Suprapubic skin (tissue), 3 donors: ENCODE measurements around the gene CNTN2.

Source experiments
- EP300 ChIP-seq: sonication (generic); formaldehyde crosslinking; IDR thresholded peaks from one replicate; pipeline ENCODE4 v1.6.1; 2017; ENCODE audit warnings: antibody characterized with exemption
- POLR2A ChIP-seq, 2 donors: fragments of 450-650 bp; IDR thresholded peaks; one replicate each; pipeline ENCODE4 v1.6.1; 2017; ENCODE audit warnings: antibody characterized with exemption in 2 of 2, mild to moderate bottlenecking in 2 of 2, moderate library complexity in 2 of 2
- TF ChIP-seq, protein P1 (sequence below), 2 donors: fragments of 200-600 bp in 1 of 2; fragments of 450-650 bp in 1 of 2; sonication (generic) in 1 of 2; IDR thresholded peaks; one replicate each; pipeline ENCODE4 v1.5.1; 2016 to 2019; ENCODE audit warnings: antibody characterized with exemption in 2 of 2, mild to moderate bottlenecking in 1 of 2, moderate library complexity in 1 of 2

DNA sequence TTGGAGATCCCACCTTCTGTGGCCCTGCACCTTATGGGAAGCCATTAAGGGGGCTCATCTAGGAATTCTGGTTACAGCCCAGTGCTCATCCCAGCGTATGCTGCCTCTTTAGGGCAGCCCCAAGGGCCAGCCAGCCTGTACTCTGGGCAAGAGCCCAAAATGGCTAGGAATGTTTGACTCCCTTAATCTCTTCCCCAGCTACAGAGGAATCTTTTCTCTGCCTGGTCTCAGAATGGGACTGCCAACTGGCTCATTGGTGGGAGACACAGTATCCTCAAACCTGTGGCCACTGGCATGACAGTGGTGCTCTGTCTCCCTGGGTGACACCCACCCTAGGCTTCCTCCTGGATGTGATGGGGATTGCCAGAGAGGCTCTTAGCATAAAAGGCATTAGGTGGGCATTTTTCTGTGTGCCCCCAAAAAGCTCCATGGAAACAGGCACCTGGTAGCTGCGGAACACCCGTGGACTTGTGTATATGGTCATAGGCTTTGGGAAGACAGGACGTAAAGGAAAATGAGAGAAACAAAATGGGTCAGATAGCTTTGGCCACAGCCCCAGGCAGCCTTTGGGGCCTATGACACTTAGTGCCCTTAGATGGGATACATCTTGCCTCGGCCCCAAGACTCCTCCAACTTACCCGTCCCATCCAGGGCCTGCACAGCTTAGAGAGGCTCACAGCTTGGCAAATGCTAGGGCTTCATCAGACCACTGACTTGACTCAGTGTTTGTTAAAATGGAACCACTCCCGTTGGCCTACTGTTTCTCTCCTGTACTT is 34.3 kb downstream of the CNTN2 start:
- TF ChIP-seq EP300 (no peak), POLR2A (IDR thresholded peaks at IDR 0.05) (no peak)
- TF ChIP-seq, protein P1, sequence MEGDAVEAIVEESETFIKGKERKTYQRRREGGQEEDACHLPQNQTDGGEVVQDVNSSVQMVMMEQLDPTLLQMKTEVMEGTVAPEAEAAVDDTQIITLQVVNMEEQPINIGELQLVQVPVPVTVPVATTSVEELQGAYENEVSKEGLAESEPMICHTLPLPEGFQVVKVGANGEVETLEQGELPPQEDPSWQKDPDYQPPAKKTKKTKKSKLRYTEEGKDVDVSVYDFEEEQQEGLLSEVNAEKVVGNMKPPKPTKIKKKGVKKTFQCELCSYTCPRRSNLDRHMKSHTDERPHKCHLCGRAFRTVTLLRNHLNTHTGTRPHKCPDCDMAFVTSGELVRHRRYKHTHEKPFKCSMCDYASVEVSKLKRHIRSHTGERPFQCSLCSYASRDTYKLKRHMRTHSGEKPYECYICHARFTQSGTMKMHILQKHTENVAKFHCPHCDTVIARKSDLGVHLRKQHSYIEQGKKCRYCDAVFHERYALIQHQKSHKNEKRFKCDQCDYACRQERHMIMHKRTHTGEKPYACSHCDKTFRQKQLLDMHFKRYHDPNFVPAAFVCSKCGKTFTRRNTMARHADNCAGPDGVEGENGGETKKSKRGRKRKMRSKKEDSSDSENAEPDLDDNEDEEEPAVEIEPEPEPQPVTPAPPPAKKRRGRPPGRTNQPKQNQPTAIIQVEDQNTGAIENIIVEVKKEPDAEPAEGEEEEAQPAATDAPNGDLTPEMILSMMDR (IDR thresholded peaks at IDR 0.05): no peak
